ELR (cell line): Measurements from ENCODE around the gene CDC5L.

ENCODE experiments used
- DNase-seq: peaks from one replicate; pipeline ENCODE4 v3.0.0-alpha.2; 2015; ENCODE audit warnings: low read depth

The CDC5L gene

GRCh38 chr6:44373787-44374186 lies 13.7 kb upstream of the CDC5L start:
- DNase-seq: peak; percentile 59

- no peak for DNase-seq
These were observed 12.4 kb upstream of the CDC5L start for GRCh38 chr6:44375071-44375470.

- no peak for DNase-seq
These were observed 10.0 kb upstream of the CDC5L start for GRCh38 chr6:44377484-44377883.

- DNase-seq: peak; percentile 19
These were observed 9.5 kb upstream of the CDC5L start for GRCh38 chr6:44377971-44378370.

- DNase-seq: no peak
These were observed 5.8 kb upstream of the CDC5L start for GRCh38 chr6:44381739-44382138.

GRCh38 chr6:44386364-44386928 lies 1.1 kb upstream of the CDC5L start:
- no peak for DNase-seq

GRCh38 chr6:44386929-44387345 lies 569 bp upstream of the CDC5L start:
- peak; percentile 51 for DNase-seq

- no peak for DNase-seq
These were observed 605 bp downstream of the CDC5L start for GRCh38 chr6:44388135-44388487.

GRCh38 chr6:44388887-44389286 lies 1.4 kb downstream of the CDC5L start:
- peak; percentile 19 for DNase-seq

GRCh38 chr6:44390158-44390683 lies 2.7 kb downstream of the CDC5L start:
- no peak for DNase-seq

GRCh38 chr6:44395501-44395900 lies 8.0 kb downstream of the CDC5L start:
- no peak for DNase-seq

GRCh38 chr6:44396968-44397367 lies 9.5 kb downstream of the CDC5L start:
- DNase-seq: no peak

- peak; percentile 20 for DNase-seq
These were observed 10.1 kb downstream of the CDC5L start for GRCh38 chr6:44397424-44398164.

- no peak for DNase-seq
These were observed 12.5 kb downstream of the CDC5L start for GRCh38 chr6:44399991-44400390.

GRCh38 chr6:44400572-44400971 lies 13.1 kb downstream of the CDC5L start:
- no peak for DNase-seq

- DNase-seq: no peak
These were observed 13.6 kb downstream of the CDC5L start for GRCh38 chr6:44401138-44401537.

GRCh38 chr6:44404022-44404714 lies 16.7 kb downstream of the CDC5L start:
- DNase-seq: no peak

GRCh38 chr6:44404715-44405099 lies 17.2 kb downstream of the CDC5L start:
- no peak for DNase-seq

- no peak for DNase-seq
These were observed 20.6 kb downstream of the CDC5L start for GRCh38 chr6:44407951-44408670.

GRCh38 chr6:44409207-44409794 lies 21.8 kb downstream of the CDC5L start:
- DNase-seq: no peak

GRCh38 chr6:44410363-44410762 lies 22.9 kb downstream of the CDC5L start:
- DNase-seq: no peak

GRCh38 chr6:44411141-44411540 lies 23.6 kb downstream of the CDC5L start:
- DNase-seq: no peak
